ENCODE data around the gene RFWD3. TPM values are rescaled to one million over a fixed set of nuclear protein-coding genes. Genes with fewer than 3 reads are reported as not detected.
A peak's percentile ranks its signal among the peaks of the same experiment; 100 is the strongest.

Gene RFWD3
- polyA plus RNA-seq, 1 experiment, result 13.4 TPM

DNA sequence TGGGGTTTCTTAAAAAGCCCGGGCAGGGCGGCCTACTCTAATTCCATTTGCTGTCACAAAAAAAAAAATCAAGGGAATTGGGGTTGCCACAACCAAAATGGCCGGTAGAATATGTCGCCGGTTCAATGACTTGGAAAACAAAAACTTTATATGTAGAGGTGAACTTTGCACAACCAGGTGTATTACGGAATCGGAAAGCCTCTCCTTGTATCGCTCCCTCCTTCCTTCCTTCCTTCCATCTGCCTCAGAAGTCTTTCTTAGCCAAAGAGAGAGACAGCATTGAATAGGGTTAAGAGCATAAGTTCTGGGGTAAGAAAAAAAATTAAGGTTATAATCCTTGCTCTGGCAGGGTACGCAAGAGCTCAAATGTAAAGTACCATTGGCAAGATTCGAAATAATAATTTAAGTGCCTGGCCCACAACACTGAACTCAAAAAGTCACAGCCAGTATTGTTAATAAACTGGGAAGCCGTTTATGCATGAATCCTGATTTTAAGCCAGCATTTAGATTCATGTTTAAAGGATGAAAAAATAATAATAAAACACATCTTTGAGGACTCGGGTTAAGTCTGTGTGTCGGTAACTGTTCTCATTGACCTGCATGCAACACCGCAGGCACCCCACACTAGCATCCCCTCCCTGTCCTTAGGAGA is 59.2 kb downstream of the RFWD3 start:
- TF ChIP-seq, protein P1, sequence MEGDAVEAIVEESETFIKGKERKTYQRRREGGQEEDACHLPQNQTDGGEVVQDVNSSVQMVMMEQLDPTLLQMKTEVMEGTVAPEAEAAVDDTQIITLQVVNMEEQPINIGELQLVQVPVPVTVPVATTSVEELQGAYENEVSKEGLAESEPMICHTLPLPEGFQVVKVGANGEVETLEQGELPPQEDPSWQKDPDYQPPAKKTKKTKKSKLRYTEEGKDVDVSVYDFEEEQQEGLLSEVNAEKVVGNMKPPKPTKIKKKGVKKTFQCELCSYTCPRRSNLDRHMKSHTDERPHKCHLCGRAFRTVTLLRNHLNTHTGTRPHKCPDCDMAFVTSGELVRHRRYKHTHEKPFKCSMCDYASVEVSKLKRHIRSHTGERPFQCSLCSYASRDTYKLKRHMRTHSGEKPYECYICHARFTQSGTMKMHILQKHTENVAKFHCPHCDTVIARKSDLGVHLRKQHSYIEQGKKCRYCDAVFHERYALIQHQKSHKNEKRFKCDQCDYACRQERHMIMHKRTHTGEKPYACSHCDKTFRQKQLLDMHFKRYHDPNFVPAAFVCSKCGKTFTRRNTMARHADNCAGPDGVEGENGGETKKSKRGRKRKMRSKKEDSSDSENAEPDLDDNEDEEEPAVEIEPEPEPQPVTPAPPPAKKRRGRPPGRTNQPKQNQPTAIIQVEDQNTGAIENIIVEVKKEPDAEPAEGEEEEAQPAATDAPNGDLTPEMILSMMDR (IDR thresholded peaks at IDR 0.05; ENCODE audit: low read depth, low read length), result no peak
- Histone ChIP-seq H3K27ac (ENCODE audit: low read depth, low read length) (peak overlapping the region; percentile 57), H3K9me3 (ENCODE audit: control insufficient read depth, insufficient read depth, low read length) (no peaks in the 10 kb centered on the region; the same call in 1 of the 2 replicates), H3K27me3 (ENCODE audit: control insufficient read depth, insufficient read depth, low read length) (no peaks in the 10 kb centered on the region), H3K4me3 (ENCODE audit: low read depth, low read length) (peak overlapping the region; percentile 92)
- POLR2A ChIA-PET, result interaction anchor here (0.5 to 2.0 kb wide), 15 partner anchors 9 to 1758 kb away, joined by 3 to 9 read pairs (median 4); no protein-coding TSS in a partner anchor
- DNase-seq (ENCODE audit: low read depth, low spot score), result no peak
- CTCF ChIA-PET, result interaction anchor here (0.9 to 1.2 kb wide), 3 partner anchors 13 to 15 kb away, joined by 3 to 5 read pairs (median 4); no protein-coding TSS in a partner anchor

DNA sequence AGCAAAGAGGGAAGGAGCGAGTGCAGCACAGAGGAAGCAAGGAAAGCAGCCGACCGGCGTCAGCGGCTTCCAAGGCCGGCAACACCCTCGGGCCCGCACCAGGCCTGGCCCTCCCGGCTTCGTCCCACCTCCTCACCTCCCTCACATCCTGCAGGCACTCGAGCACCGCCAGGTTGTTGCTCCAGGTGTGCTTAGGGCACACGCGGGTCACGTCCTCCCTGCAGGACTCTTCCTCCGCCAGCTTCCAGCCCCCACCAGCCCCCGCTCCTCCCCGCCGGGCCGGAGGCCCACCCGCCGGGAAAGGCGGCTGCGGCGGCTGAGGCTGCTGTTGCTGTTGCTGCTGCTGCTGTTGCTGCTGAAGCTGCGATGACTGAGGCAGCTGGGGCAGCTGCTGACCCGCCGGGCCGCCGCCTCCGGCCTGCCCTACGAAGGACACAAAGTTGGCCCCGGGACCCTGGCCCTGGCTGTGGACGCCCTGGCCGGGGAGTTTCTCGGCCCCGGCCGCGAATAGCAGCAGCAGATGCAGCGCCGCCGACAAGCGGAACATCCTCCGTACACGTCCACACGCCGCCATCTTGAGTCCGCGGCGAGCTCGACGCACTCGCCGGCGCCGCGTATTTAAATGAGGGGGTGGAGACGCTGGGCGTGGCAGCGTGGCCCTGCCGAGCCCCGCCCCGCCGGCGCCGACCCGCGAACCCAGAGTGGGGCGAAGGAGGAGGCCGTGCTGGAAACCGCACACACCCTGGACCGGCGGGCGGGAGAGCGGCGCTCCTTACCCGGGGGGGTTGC is 60.0 kb downstream of the RFWD3 start, which contains the start of gene GLG1:
Gene GLG1, minus strand, starts transcription at position 594 of the 789 bp plus-strand sequence. Its CDS starts 20 bp downstream, at position 574.
- CTCF ChIA-PET, result interaction anchor here (1.1 kb wide), 1 partner anchor 16 kb away, joined by 5 read pairs; no protein-coding TSS in a partner anchor
- DNase-seq (ENCODE audit: low read depth, low spot score), result peak; percentile 74
- TF ChIP-seq, protein P1 (IDR thresholded peaks at IDR 0.05; ENCODE audit: low read depth, low read length), result no peak
- Histone ChIP-seq H3K4me3 (ENCODE audit: low read depth, low read length) (peak within 1 kb of the TSS; percentile 92), H3K9me3 (ENCODE audit: control insufficient read depth, insufficient read depth, low read length) (no peaks in the 10 kb centered on the region; the same call in 1 of the 2 replicates), H3K27me3 (ENCODE audit: control insufficient read depth, insufficient read depth, low read length) (no peaks in the 10 kb centered on the region), H3K27ac (ENCODE audit: low read depth, low read length) (peak within 1 kb of the TSS; percentile 95)
- POLR2A ChIA-PET, result interaction anchor here (0.5 to 2.0 kb wide), 17 partner anchors 10 to 1757 kb away, joined by 3 to 9 read pairs (median 4); no protein-coding TSS in a partner anchor

DNA sequence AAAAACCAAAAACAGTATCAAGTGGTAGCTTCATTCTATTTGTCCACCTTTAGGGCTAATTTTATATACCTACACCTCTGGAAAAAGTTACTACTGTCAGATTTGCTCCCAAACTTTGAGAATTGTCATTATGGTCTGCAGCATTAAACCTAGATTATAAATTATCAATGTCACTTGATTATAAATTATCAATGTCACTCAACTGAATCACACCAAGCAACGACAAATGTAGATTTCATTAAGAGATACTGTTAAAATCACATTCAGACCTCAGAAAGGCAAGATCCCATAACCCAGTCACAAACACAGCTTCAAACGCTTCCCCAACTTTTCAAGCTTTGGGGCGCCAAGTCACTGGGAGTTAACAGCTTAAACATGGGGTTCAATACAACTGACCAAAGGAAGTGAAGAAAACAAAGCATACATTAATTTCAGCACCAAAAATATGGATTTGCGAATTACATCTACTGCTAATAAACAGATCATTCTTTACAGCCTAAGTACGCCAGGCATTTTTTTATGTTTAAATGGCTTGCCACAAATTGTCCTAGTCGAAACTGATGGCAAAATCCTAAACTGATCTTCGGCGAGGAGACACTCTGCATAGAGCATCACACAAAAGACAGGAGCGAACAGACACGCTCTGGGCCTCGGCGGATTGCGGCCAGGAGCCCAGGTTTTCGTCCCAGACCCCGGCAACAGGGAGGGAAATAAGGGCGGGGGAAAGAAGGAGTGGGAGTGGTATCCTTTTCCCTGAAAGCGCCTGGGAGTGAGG is 60.7 kb downstream of the RFWD3 start:
- ChIA-PET POLR2A (interaction anchor here (0.6 to 2.0 kb wide), 7 partner anchors 9 to 167 kb away, joined by 3 to 9 read pairs (median 6); no protein-coding TSS in a partner anchor), CTCF (interaction anchor here (0.9 kb wide), 1 partner anchor 17 kb away, joined by 6 read pairs; no protein-coding TSS in a partner anchor)
- Histone ChIP-seq H3K9me3 (ENCODE audit: control insufficient read depth, insufficient read depth, low read length) (no peaks in the 10 kb centered on the region; the same call in 1 of the 2 replicates), H3K4me3 (ENCODE audit: low read depth, low read length) (peak overlapping the region; percentile 92), H3K27ac (ENCODE audit: low read depth, low read length) (peak overlapping the region; percentile 95), H3K27me3 (ENCODE audit: control insufficient read depth, insufficient read depth, low read length) (no peaks in the 10 kb centered on the region)
- TF ChIP-seq, protein P1 (IDR thresholded peaks at IDR 0.05; ENCODE audit: low read depth, low read length), result no peak
- no peak for DNase-seq (ENCODE audit: low read depth, low spot score)

GRCh38 chr16:74605332-74605731 is 61.3 kb downstream of the RFWD3 start:
- Histone ChIP-seq H3K9me3 (ENCODE audit: control insufficient read depth, insufficient read depth, low read length) (no peaks in the 10 kb centered on the region; the same call in 1 of the 2 replicates), H3K27ac (ENCODE audit: low read depth, low read length) (no peak overlapping the region), H3K4me3 (ENCODE audit: low read depth, low read length) (peak overlapping the region; percentile 92), H3K27me3 (ENCODE audit: control insufficient read depth, insufficient read depth, low read length) (no peaks in the 10 kb centered on the region)
- ChIA-PET POLR2A (interaction anchor here (0.6 to 2.0 kb wide), 2 partner anchors 8 to 166 kb away, joined by 6 to 9 read pairs; no protein-coding TSS in a partner anchor), CTCF (interaction anchor here (0.9 kb wide), 1 partner anchor 18 kb away, joined by 6 read pairs; no protein-coding TSS in a partner anchor)
- DNase-seq (ENCODE audit: low read depth, low spot score), result no peak
- TF ChIP-seq, protein P1 (IDR thresholded peaks at IDR 0.05; ENCODE audit: low read depth, low read length), result no peak

Data from AG04450 (cell line).